GM18907 (cell line): ENCODE measurements around the gene CCNG1.
A peak's percentile ranks its signal among the peaks of the same experiment; 100 is the strongest.
"Not testable (repeated sequence)": the region's sequence is repeated elsewhere in the genome, so short reads cannot be mapped to it uniquely, and the experiment has no call there.

Experiments used
- ATAC-seq: cut with Tn5 transposase; IDR thresholded peaks from one replicate; pipeline ENCODE4 v1.9.1; 2021; ENCODE audit warnings: mild to moderate bottlenecking, moderate library complexity; ENCODE audit not compliant: unreplicated experiment

The CCNG1 gene

DNA sequence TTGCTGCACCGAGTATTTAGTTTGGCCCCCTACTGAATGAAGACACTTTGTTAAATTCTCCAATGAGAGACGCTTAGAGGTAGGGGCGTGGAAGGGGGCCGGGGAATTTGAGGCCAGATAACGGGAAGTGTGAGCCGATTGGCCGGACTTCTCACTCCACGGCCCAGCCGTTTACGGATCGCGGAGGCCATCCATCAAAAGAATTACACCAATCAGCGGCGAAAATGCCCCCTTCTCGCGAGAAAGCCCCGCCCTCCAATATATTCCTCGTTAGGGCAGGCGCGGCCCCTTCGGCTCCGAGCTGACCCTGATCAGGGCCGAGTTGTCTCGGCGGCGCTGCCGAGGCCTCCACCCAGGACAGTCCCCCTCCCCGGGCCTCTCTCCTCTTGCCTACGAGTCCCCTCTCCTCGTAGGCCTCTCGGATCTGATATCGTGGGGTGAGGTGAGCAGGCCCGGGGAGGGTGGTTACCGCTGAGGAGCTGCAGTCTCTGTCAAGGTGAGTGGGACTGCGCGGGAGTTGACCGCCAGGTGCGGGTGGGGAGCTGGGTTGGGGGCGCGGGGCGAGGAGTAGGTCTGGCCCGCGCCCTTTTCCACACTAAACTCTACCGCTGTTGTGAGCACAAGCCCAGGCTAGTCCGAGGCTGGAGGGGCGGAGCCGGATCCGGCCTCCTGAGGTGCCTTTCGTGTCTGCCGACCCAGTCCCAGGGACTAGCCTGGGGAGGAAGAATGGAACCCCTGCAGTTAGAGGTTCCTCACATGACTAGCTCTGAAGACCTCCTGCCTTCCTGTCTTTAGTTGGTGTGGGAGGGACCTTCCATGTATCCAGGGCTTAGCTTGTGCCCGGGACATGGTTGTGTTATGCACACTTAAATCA lies at the start of gene CCNG1:
CCNG1 (plus strand) TSS at position 287 of the 874 bp plus-strand sequence. CDS start 1,662 bp downstream, outside the sequence.
- peak; percentile 97 for ATAC-seq

GRCh38 chr5:163395792-163396191 lies 41.6 kb upstream of the CCNG1 start:
- no peak for ATAC-seq

- ATAC-seq, result not testable (repeated sequence)
These were observed 40.5 kb upstream of the CCNG1 start for GRCh38 chr5:163396818-163397340.

- ATAC-seq, result no peak
These were observed 40.0 kb upstream of the CCNG1 start for GRCh38 chr5:163397354-163397753.

DNA sequence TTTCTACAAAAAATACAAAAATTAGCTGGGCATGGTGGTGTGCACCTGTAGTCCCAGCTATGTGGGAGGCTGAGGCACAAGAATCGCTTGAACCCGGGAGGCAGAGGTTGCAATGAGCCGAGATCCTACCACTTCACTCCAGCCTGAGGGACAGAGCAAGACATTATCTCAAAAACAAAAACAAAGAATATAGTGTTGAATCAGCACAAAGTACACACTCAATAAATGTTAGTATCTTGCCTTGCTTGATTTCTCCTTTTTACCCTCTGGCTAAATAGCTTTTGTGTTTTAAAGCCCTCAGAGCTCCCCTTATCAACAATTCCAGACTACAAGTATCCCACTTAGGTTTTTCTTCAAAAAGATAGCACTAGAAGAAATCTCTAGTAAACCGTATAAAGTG lies 37.5 kb upstream of the CCNG1 start:
- ATAC-seq, result no peak

GRCh38 chr5:163401271-163401670 lies 36.1 kb upstream of the CCNG1 start:
- ATAC-seq, result no peak

GRCh38 chr5:163402007-163402406 lies 35.4 kb upstream of the CCNG1 start:
- no peak for ATAC-seq

DNA sequence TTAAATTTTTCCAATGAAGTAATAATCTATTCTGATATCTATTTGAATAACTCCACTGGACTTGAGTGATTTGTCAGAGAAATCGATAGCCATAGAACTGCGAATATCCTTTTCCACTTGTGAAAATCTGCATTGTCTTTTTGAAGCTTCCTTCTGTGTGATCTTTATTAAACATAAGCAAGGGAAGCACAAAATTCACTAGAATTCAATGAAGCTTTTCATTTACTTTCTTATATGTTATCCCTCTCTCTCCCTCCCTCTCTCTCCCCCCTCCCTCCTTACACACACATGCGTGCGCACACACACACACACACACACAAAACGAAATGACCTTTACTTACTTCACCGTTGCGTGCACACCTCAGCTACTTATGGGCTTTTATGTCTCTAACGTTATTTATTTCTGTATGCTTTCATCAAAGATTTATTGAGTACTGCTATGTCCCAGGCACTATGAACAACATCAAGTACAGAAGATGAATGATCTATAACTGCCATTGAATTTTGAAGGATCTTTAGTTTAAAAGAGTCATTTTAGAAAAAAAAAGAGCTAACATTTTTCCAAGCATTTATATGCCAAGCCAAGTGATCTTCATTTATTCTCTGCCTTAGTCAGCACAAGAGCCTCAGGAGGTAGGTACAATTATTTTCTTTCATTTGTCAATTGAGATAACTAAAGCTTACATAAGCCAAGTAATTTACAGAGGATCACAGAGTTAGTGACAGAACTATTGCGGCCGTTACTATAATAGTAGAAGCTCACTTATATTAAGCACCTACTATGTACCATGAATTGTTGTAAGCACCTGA lies 32.8 kb upstream of the CCNG1 start:
- no peak for ATAC-seq

- peak; percentile 85 for ATAC-seq
These were observed 30.2 kb upstream of the CCNG1 start for GRCh38 chr5:163407034-163407655.

- peak; percentile 81 for ATAC-seq
These were observed 29.0 kb upstream of the CCNG1 start for GRCh38 chr5:163408311-163408923.

- no peak for ATAC-seq
These were observed 28.0 kb upstream of the CCNG1 start for GRCh38 chr5:163409384-163409783.

- ATAC-seq, result peak; percentile 46
These were observed 26.9 kb upstream of the CCNG1 start for GRCh38 chr5:163410505-163410904.

- ATAC-seq, result not testable (repeated sequence)
These were observed 21.7 kb upstream of the CCNG1 start for GRCh38 chr5:163415673-163416072.

DNA sequence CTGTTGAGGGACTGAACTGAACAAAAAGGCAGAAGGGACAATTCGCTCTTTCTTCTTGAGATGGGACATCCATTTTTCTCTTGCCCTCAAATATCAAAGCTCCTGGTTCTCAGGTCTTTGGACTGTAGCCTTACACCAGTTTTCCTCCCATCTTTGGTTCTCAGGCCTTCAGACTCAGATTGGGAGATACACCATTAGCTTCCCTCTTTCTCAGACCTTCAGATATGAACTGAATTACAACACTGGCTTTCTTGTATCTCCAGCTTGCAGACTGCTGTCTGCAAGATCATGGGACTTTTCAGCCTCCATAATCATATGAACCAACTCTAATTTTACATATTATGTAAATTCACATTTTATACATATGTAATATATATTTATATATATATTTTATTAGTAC lies 12.6 kb upstream of the CCNG1 start:
- no peak for ATAC-seq

GRCh38 chr5:163426128-163426527 lies 11.3 kb upstream of the CCNG1 start:
- ATAC-seq, result not testable (repeated sequence)

DNA sequence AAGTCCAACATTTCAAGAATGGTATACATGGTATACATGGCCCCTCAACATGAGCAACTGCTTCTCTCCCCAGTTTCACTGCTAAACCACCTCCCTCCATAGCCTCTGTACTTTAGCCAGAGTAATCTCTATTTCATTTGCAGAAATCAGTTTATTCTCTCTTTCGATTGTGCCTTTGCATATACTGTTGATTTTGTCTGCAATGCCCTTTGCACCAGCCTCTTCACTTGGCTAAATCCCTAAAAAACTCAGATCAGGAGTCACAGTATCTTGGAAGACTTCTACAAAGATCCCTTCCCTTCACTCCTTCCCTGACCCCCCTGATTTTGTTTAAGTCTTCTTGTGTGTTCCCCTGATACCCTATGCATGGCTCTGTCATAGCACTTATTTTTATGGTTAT lies 4.9 kb upstream of the CCNG1 start:
- no peak for ATAC-seq

GRCh38 chr5:163433271-163433670 lies 4.1 kb upstream of the CCNG1 start:
- no peak for ATAC-seq

- no peak for ATAC-seq
These were observed 3.0 kb upstream of the CCNG1 start for GRCh38 chr5:163434401-163434866.

DNA sequence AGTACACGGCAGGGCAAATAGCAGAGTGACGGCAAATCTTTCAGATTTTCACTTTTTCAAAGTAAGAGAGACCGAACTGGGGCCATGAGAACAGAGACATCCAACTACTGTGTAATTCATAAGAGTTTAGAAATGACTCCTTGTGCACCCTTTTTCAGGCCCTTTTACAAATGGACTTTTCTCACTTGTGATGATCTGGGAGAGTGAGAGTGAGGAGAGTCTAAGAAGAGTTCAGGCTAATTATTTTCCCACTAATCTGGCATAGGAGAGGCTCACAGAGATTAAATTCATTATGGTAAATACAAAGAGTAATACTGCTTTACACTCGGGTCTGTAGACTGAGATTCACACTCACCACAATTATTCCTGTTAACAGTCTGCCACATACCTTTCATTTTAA lies 880 bp upstream of the CCNG1 start:
- no peak for ATAC-seq

- no peak for ATAC-seq
These were observed 435 bp upstream of the CCNG1 start for GRCh38 chr5:163437011-163437308.

DNA sequence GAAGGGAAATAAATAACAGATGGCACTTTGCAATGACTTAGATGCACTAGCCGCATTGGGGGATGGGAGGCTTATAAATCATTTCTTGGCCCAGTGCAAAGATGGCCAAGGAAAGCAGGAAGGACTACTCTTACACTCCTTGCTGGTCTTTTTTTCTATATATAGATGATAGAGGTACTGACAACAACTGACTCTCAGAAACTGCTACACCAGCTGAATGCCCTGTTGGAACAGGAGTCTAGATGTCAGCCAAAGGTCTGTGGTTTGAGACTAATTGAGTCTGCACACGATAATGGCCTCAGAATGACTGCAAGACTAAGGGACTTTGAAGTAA lies 1.7 kb downstream of the CCNG1 start:
- peak; percentile 25 for ATAC-seq
